Hepatocyte (in vitro differentiated cells): ENCODE data around the gene OXER1. TPM values are rescaled to one million over a fixed set of nuclear protein-coding genes. Genes with fewer than 3 reads are reported as not detected.

ENCODE experiments used
- DNase-seq: peaks from one replicate; pipeline ENCODE4 v3.0.0-alpha.2; 2016; ENCODE audit warnings: low spot score
- H2AFZ ChIP-seq: fragments of 200-600 bp; sonication (generic); 2 replicates; pipeline ENCODE4 v1.6.0; 2016; ENCODE audit warnings: antibody characterized with exemption, mild to moderate bottlenecking
- H3K27ac ChIP-seq: fragments of 200-600 bp; sonication (generic); 2 replicates; pipeline ENCODE4 v1.5.1; 2016; ENCODE audit warnings: mild to moderate bottlenecking
- H3K27me3 ChIP-seq: fragments of 200-600 bp; sonication (generic); 2 replicates; pipeline ENCODE4 v1.6.1; 2016
- H3K36me3 ChIP-seq: fragments of 200-600 bp; sonication (generic); replicated peaks from 2 replicates; pipeline ENCODE4 v1.5.1; 2016; ENCODE audit warnings: low read depth; ENCODE audit not compliant: insufficient read depth
- H3K4me1 ChIP-seq: fragments of 200-600 bp; sonication (generic); 2 replicates; pipeline ENCODE4 v1.5.1; 2016; ENCODE audit warnings: mild to moderate bottlenecking, moderate library complexity; ENCODE audit not compliant: insufficient read depth
- H3K4me2 ChIP-seq: fragments of 200-600 bp; sonication (generic); 2 replicates; pipeline ENCODE4 v1.6.0; 2016
- H3K4me3 ChIP-seq: fragments of 200-600 bp; sonication (generic); 2 replicates; pipeline ENCODE4 v1.5.1; 2016; ENCODE audit warnings: mild to moderate bottlenecking
- H3K79me2 ChIP-seq: fragments of 200-600 bp; sonication (generic); 2 replicates; pipeline ENCODE4 v1.6.0; 2017; ENCODE audit warnings: mild to moderate bottlenecking
- H3K9me2 ChIP-seq: fragments of 200-600 bp; sonication (generic); replicated peaks from 2 replicates; pipeline ENCODE4 v1.6.0; 2017; ENCODE audit warnings: mild to moderate bottlenecking; ENCODE audit not compliant: insufficient read depth
- H3K9me3 ChIP-seq: fragments of 200-600 bp; sonication (generic); 2 replicates; pipeline ENCODE4 v1.5.1; 2016; ENCODE audit warnings: low read depth, mild to moderate bottlenecking
- H4K20me1 ChIP-seq: fragments of 200-600 bp; sonication (generic); 2 replicates; pipeline ENCODE4 v1.6.0; 2016; ENCODE audit warnings: mild to moderate bottlenecking; ENCODE audit not compliant: insufficient read depth, poor library complexity, severe bottlenecking
- CTCF ChIP-seq: fragments of 200-600 bp; sonication (generic); IDR thresholded peaks from 2 replicates; pipeline ENCODE4 v1.5.1; 2016; ENCODE audit warnings: antibody characterized with exemption, mild to moderate bottlenecking; ENCODE audit not compliant: poor library complexity
- EZH2 ChIP-seq: fragments of 200-600 bp; sonication (generic); IDR thresholded peaks from 2 replicates; pipeline ENCODE4 v1.6.1; 2016; ENCODE audit warnings: antibody characterized with exemption, mild to moderate bottlenecking, borderline replicate concordance
- EZH2phosphoT487 ChIP-seq: fragments of 200-600 bp; sonication (generic); IDR thresholded peaks from one replicate; pipeline ENCODE4 v1.6.1; 2018; ENCODE audit warnings: antibody characterized with exemption, mild to moderate bottlenecking, low read depth, moderate library complexity; ENCODE audit not compliant: unreplicated experiment, severe bottlenecking
- WGBS: methylation state at CpG from one replicate; pipeline ENCODE4 v1.1.6; 2016; ENCODE audit warnings: low lambda C conversion rate; ENCODE audit errors: missing lambda C conversion rate; 5-methylcytosine and 5-hydroxymethylcytosine counted together
- polyA plus RNA-seq: library from polyadenylated mRNA; unstranded; fragments of >200 nt; fragmentation: Nextera tagmentation; extraction: Ambion mirVana; gene quantifications from 2 replicates; pipeline ENCODE4 v1.2.1, GENCODE V29; 2016
- total RNA-seq: library from RNA; depleted of rRNA; stranded (reverse); fragments of >200 nt; gene quantifications from 2 replicates; pipeline ENCODE4 v1.2.3, GENCODE V29; 2014

OXER1 gene
- total and polyA plus RNA-seq, 2 experiments from 2014 or later: 5.1 to 9.5 TPM

- 84% methylated on average over 4 of the region's 4 CpGs for WGBS
- TF ChIP-seq EZH2 (no peak), EZH2phosphoT487 (no peak), CTCF (no peak)
- no peak overlapping the region for H3K27ac ChIP-seq
- H3K4me3 ChIP-seq: no peak overlapping the region
- H3K4me2 ChIP-seq: no peak overlapping the region
- no peaks in the 10 kb centered on the region for H3K27me3 ChIP-seq
- H3K9me3 ChIP-seq: no peaks in the 10 kb centered on the region
- H3K79me2 ChIP-seq: peaks cover 8% of the 10 kb centered on the region
- DNase-seq: no peak
- H3K36me3 ChIP-seq: no peaks in the 10 kb centered on the region
- no peaks in the 10 kb centered on the region for H4K20me1 ChIP-seq
- peaks cover 8% of the 10 kb centered on the region for H3K4me1 ChIP-seq
- H2AFZ ChIP-seq: no peak overlapping the region
- no peaks in the 10 kb centered on the region for H3K9me2 ChIP-seq
Observed at GRCh38 chr2:42799881-42800280, 35.9 kb upstream of the OXER1 start.

GRCh38 chr2:42797281-42797680 is 33.3 kb upstream of the OXER1 start:
- no peak overlapping the region for H3K4me3 ChIP-seq
- no peaks in the 10 kb centered on the region for H3K9me3 ChIP-seq
- H3K79me2 ChIP-seq: peaks cover 17% of the 10 kb centered on the region
- no peak overlapping the region for H3K4me2 ChIP-seq
- no peak for DNase-seq
- H3K27ac ChIP-seq: no peak overlapping the region
- H3K9me2 ChIP-seq: no peaks in the 10 kb centered on the region
- H4K20me1 ChIP-seq: no peaks in the 10 kb centered on the region
- WGBS: 91% methylated on average over 6 of the region's 6 CpGs
- H3K27me3 ChIP-seq: no peaks in the 10 kb centered on the region
- TF ChIP-seq EZH2: no peak
- TF ChIP-seq EZH2phosphoT487: no peak
- TF ChIP-seq CTCF: no peak
- H3K4me1 ChIP-seq: peaks cover 25% of the 10 kb centered on the region
- no peak overlapping the region for H2AFZ ChIP-seq
- H3K36me3 ChIP-seq: no peaks in the 10 kb centered on the region

GRCh38 chr2:42796427-42797248 is 32.7 kb upstream of the OXER1 start:
- H3K36me3 ChIP-seq: no peaks in the 10 kb centered on the region
- H3K27ac ChIP-seq: peak overlapping the region; percentile 72
- H3K9me2 ChIP-seq: no peaks in the 10 kb centered on the region
- no peaks in the 10 kb centered on the region for H3K27me3 ChIP-seq
- no peak for DNase-seq
- no peak overlapping the region for H3K4me3 ChIP-seq
- no peaks in the 10 kb centered on the region for H4K20me1 ChIP-seq
- H3K9me3 ChIP-seq: no peaks in the 10 kb centered on the region
- peak overlapping the region; percentile 82 for H3K4me2 ChIP-seq
- peaks cover 31% of the 10 kb centered on the region for H3K4me1 ChIP-seq
- TF ChIP-seq EZH2 (no peak), CTCF (no peak), EZH2phosphoT487 (no peak)
- H2AFZ ChIP-seq: no peak overlapping the region
- WGBS: 92% methylated on average over 7 of the region's 7 CpGs
- H3K79me2 ChIP-seq: peaks cover 23% of the 10 kb centered on the region
